HepG2 (cell line): ENCODE data around the gene ZNF318. TPM values are rescaled to one million over a fixed set of nuclear protein-coding genes. Genes with fewer than 3 reads are reported as not detected.

ENCODE experiments used
- ELF3 ChIP-seq: IDR thresholded peaks from 2 replicates; pipeline ENCODE4 v1.6.1; 2016; ENCODE audit warnings: missing genetic modification reagents, missing compliant biosample characterization
- GABPA ChIP-seq, 2 experiments: IDR thresholded peaks; 2 replicates each; pipeline ENCODE4 v1.6.1; 2011 to 2016; ENCODE audit warnings: low read depth in 2 of 2, low read length in 1 of 2, missing biosample characterization in 1 of 2, missing genetic modification characterization in 1 of 2
- HES4 ChIP-seq: sonication (generic); formaldehyde crosslinking; IDR thresholded peaks from 2 replicates; pipeline ENCODE4 v1.9.0; 2021; ENCODE audit warnings: mild to moderate bottlenecking, missing genetic modification reagents, borderline replicate concordance
- MAFG ChIP-seq: sonication (generic); formaldehyde crosslinking; IDR thresholded peaks from 2 replicates; pipeline ENCODE4 v1.5.1; 2020; ENCODE audit warnings: mild to moderate bottlenecking, missing genetic modification reagents
- MTF1 ChIP-seq: sonication (generic); formaldehyde crosslinking; IDR thresholded peaks from 2 replicates; pipeline ENCODE4 v1.5.0; 2020; ENCODE audit warnings: missing genetic modification reagents
- ZFX ChIP-seq: sonication (generic); formaldehyde crosslinking; IDR thresholded peaks from 2 replicates; pipeline ENCODE4 v1.4.0; 2020; ENCODE audit warnings: mild to moderate bottlenecking, low read depth, missing genetic modification reagents, moderate library complexity
- ZKSCAN1 ChIP-seq: fragments of 150-350 bp; IDR thresholded peaks from 2 replicates; pipeline ENCODE4 v1.6.1; 2014; ENCODE audit warnings: low read length
- ZNF337 ChIP-seq: sonication (generic); formaldehyde crosslinking; IDR thresholded peaks from 2 replicates; pipeline ENCODE4 v1.5.1; 2020; ENCODE audit warnings: missing genetic modification reagents, low read depth, mild to moderate bottlenecking, borderline replicate concordance
- ZNF556 ChIP-seq: sonication (generic); formaldehyde crosslinking; IDR thresholded peaks from 2 replicates; pipeline ENCODE4 v1.4.0; 2020; ENCODE audit warnings: mild to moderate bottlenecking, missing genetic modification reagents, borderline replicate concordance
- ZNF607 ChIP-seq: sonication (generic); formaldehyde crosslinking; IDR thresholded peaks from 2 replicates; pipeline ENCODE4 v1.5.1; 2020; ENCODE audit warnings: missing genetic modification reagents, mild to moderate bottlenecking, borderline replicate concordance
- ZNF672 ChIP-seq: sonication (generic); formaldehyde crosslinking; IDR thresholded peaks from 2 replicates; pipeline ENCODE4 v1.8.1; 2022; ENCODE audit warnings: missing genetic modification reagents
- ZNF768 ChIP-seq: sonication (generic); formaldehyde crosslinking; IDR thresholded peaks from 2 replicates; pipeline ENCODE4 v1.4.0; 2020; ENCODE audit warnings: missing genetic modification reagents
- ZNF775 ChIP-seq: sonication (generic); formaldehyde crosslinking; IDR thresholded peaks from 2 replicates; pipeline ENCODE4 v1.4.0; 2020; ENCODE audit warnings: missing genetic modification reagents, mild to moderate bottlenecking, moderate library complexity, borderline replicate concordance
- ZNF776 ChIP-seq: sonication (generic); formaldehyde crosslinking; IDR thresholded peaks from 2 replicates; pipeline ENCODE4 v1.4.0; 2020; ENCODE audit warnings: mild to moderate bottlenecking, missing genetic modification reagents
- ZNF792 ChIP-seq: IDR thresholded peaks from 2 replicates; pipeline ENCODE4 v1.6.1; 2016
- polyA plus RNA-seq, 8 experiments: library from polyadenylated mRNA; depleted of rRNA in 3 of 8; stranded (reverse) in 7 of 8; unstranded in 1 of 8; fragments of >200 nt; fragmentation: Illumina TruSeq in 4 of 8; extraction: Trizol in 4 of 8; gene quantifications; 2 replicates each; pipeline versions ENCODE4 v1.2.1 to v1.2.3, GENCODE V29; 2011 to 2016; ENCODE audit warnings: low read depth in 4 of 8, missing spikeins in 1 of 8, mixed read lengths in 1 of 8; ENCODE audit not compliant: insufficient read depth in 1 of 8
- total RNA-seq, 5 experiments: library from RNA; depleted of rRNA; stranded (reverse); fragments of >200 nt; fragmentation: Illumina TruSeq; extraction: Trizol; gene quantifications; 2 replicates each; pipeline ENCODE4 v1.2.3, GENCODE V29; 2016; ENCODE audit warnings: low read depth in 1 of 5
- TF ChIP-seq, protein P1 (sequence below): sonication (generic); formaldehyde crosslinking; IDR thresholded peaks from 2 replicates; pipeline ENCODE4 v1.5.0; 2020; ENCODE audit warnings: mild to moderate bottlenecking, missing genetic modification reagents
- TF ChIP-seq, protein P2 (sequence below): sonication (generic); formaldehyde crosslinking; IDR thresholded peaks from 2 replicates; pipeline ENCODE4 v1.5.0; 2020; ENCODE audit warnings: missing genetic modification reagents
- TF ChIP-seq, protein P3 (sequence below): IDR thresholded peaks from 2 replicates; pipeline ENCODE4 v1.6.1; 2016; ENCODE audit warnings: missing genetic modification reagents, missing compliant biosample characterization
- TF ChIP-seq, protein P4 (sequence below): sonication (generic); formaldehyde crosslinking; IDR thresholded peaks from 2 replicates; pipeline ENCODE4 v1.4.0; 2020; ENCODE audit warnings: missing genetic modification reagents
- TF ChIP-seq, protein P5 (sequence below): sonication (generic); formaldehyde crosslinking; IDR thresholded peaks from 2 replicates; pipeline ENCODE4 v1.5.1; 2020; ENCODE audit warnings: missing genetic modification reagents, mild to moderate bottlenecking, borderline replicate concordance
- TF ChIP-seq, protein P6 (sequence below): sonication (generic); formaldehyde crosslinking; IDR thresholded peaks from 2 replicates; pipeline ENCODE4 v1.5.1; 2020; ENCODE audit warnings: missing genetic modification reagents, mild to moderate bottlenecking, borderline replicate concordance

Gene ZNF318
- total and polyA plus RNA-seq, 2 of the 13 experiments (the other 11 are each of a cell fraction or from before 2014, with no cell fraction given): 13.0 to 14.5 TPM

DNA sequence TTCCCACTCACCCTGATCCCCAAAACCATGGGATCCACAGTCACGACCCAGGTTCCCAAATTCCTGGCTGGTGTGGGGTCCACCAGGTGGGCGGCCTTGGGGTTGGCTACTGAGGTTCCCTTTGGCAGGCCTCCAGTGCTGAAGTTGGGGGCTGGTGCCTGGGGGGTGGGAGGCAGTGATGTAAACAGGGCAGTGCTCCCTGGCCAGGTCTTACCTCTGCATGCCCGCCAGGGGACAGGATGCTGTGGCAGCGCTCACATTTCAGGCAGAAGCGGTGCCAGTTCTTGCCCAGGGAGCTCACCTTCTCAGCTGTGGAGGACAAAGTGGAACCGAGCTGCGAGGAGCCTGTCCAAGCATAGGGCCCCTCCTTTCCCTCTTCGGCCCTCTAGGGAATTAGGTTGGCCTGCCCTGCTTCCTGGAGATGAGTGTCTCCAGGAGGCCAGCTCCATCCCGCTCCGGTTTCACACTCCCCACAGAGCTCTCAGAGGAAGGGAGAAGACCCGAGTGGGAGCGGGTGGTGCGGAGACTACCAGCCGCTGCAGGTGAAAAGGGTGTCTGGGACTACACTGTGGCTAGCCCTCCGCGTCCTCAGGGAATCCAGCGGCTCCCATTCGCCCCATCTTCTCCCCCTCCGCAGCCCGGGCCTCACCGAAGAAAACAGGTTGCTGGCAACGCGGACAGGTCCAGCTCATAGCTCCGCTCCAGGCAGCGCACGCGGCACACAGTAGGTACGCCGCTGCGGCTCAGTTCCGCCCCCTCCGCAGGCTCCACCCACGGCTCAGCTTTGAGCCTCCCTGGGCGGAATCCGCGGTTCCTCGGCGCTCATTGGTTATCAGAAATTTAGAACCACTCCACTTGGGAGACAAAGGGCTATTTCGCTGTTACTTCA, 61.1 kb downstream of the ZNF318 start, which contains the start of gene CRIP3 (continued):
- TF ChIP-seq ZNF337 (CRISPR knock-in tag): no peak
- TF ChIP-seq MTF1 (CRISPR knock-in tag): no peak
- TF ChIP-seq, protein P1, sequence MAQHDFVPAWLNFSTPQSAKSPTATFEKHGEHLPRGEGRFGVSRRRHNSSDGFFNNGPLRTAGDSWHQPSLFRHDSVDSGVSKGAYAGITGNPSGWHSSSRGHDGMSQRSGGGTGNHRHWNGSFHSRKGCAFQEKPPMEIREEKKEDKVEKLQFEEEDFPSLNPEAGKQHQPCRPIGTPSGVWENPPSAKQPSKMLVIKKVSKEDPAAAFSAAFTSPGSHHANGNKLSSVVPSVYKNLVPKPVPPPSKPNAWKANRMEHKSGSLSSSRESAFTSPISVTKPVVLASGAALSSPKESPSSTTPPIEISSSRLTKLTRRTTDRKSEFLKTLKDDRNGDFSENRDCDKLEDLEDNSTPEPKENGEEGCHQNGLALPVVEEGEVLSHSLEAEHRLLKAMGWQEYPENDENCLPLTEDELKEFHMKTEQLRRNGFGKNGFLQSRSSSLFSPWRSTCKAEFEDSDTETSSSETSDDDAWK (CRISPR knock-in tag): no peak
- no peak for TF ChIP-seq ZNF775 (CRISPR knock-in tag)
- TF ChIP-seq, protein P2, sequence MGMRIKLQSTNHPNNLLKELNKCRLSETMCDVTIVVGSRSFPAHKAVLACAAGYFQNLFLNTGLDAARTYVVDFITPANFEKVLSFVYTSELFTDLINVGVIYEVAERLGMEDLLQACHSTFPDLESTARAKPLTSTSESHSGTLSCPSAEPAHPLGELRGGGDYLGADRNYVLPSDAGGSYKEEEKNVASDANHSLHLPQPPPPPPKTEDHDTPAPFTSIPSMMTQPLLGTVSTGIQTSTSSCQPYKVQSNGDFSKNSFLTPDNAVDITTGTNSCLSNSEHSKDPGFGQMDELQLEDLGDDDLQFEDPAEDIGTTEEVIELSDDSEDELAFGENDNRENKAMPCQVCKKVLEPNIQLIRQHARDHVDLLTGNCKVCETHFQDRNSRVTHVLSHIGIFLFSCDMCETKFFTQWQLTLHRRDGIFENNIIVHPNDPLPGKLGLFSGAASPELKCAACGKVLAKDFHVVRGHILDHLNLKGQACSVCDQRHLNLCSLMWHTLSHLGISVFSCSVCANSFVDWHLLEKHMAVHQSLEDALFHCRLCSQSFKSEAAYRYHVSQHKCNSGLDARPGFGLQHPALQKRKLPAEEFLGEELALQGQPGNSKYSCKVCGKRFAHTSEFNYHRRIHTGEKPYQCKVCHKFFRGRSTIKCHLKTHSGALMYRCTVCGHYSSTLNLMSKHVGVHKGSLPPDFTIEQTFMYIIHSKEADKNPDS (CRISPR knock-in tag): no peak
- TF ChIP-seq ELF3 (CRISPR knock-in tag): no peak
- TF ChIP-seq HES4 (CRISPR knock-in tag): no peak
- peak; percentile 24; the same call in 1 of the 2 replicates for TF ChIP-seq ZNF776 (CRISPR knock-in tag)
- TF ChIP-seq, protein P3, sequence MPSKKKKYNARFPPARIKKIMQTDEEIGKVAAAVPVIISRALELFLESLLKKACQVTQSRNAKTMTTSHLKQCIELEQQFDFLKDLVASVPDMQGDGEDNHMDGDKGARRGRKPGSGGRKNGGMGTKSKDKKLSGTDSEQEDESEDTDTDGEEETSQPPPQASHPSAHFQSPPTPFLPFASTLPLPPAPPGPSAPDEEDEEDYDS (CRISPR knock-in tag): peak; percentile 30
- TF ChIP-seq MAFG (CRISPR knock-in tag): no peak
- TF ChIP-seq ZFX: no peak
- TF ChIP-seq ZKSCAN1: peak; percentile 99
- peak; percentile 37; the same call in 1 of the 2 replicates for TF ChIP-seq ZNF792 (CRISPR knock-in tag)
- TF ChIP-seq, protein P4, sequence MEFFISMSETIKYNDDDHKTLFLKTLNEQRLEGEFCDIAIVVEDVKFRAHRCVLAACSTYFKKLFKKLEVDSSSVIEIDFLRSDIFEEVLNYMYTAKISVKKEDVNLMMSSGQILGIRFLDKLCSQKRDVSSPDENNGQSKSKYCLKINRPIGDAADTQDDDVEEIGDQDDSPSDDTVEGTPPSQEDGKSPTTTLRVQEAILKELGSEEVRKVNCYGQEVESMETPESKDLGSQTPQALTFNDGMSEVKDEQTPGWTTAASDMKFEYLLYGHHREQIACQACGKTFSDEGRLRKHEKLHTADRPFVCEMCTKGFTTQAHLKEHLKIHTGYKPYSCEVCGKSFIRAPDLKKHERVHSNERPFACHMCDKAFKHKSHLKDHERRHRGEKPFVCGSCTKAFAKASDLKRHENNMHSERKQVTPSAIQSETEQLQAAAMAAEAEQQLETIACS (CRISPR knock-in tag): no peak
- no peak for TF ChIP-seq ZNF768 (CRISPR knock-in tag)
- TF ChIP-seq, protein P5, sequence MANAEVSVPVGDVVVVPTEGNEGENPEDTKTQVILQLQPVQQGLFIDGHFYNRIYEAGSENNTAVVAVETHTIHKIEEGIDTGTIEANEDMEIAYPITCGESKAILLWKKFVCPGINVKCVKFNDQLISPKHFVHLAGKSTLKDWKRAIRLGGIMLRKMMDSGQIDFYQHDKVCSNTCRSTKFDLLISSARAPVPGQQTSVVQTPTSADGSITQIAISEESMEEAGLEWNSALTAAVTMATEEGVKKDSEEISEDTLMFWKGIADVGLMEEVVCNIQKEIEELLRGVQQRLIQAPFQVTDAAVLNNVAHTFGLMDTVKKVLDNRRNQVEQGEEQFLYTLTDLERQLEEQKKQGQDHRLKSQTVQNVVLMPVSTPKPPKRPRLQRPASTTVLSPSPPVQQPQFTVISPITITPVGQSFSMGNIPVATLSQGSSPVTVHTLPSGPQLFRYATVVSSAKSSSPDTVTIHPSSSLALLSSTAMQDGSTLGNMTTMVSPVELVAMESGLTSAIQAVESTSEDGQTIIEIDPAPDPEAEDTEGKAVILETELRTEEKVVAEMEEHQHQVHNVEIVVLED: no peak
- TF ChIP-seq, protein P6, sequence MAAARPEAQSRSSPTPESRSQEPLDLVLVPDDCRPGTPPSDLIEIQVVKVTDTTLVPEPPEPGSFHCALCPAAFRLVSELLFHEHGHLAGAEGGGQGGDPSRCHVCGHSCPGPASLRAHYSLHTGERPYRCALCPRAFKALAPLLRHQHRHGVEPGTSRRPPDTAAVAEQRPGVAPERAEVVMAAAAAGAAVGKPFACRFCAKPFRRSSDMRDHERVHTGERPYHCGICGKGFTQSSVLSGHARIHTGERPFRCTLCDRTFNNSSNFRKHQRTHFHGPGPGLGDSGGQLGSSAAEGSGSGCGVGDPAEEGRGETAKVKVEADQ (CRISPR knock-in tag): peak; percentile 77; the same call in 1 of the 2 replicates
- no peak for TF ChIP-seq ZNF672 (CRISPR knock-in tag)
- TF ChIP-seq ZNF607 (CRISPR knock-in tag): peak; percentile 69; the same call in 1 of the 2 replicates
- no peak for TF ChIP-seq GABPA (IDR thresholded peaks at IDR 0.05; ENCODE audit: low read depth, low read length)
- no peak for TF ChIP-seq GABPA (CRISPR knock-in tag; IDR thresholded peaks at IDR 0.05; ENCODE audit: low read depth)
- TF ChIP-seq ZNF556 (CRISPR knock-in tag): peak; percentile 69; the same call in 1 of the 2 replicates
